RPMI8226 (cell line): ENCODE measurements around the gene SPRED2.

Source experiments
- DNase-seq: peaks from one replicate; pipeline ENCODE4 v3.0.0-alpha.2; 2015

The SPRED2 gene

GRCh38 chr2:65300134-65300760, 132.2 kb downstream of the SPRED2 start:
- no peak for DNase-seq

- no peak for DNase-seq
Measured at GRCh38 chr2:65299246-65299645, 133.2 kb downstream of the SPRED2 start.

GRCh38 chr2:65298089-65298488, 134.3 kb downstream of the SPRED2 start:
- DNase-seq, result no peak

GRCh38 chr2:65297544-65297943, 134.9 kb downstream of the SPRED2 start:
- DNase-seq, result no peak

- no peak for DNase-seq
Measured at GRCh38 chr2:65296971-65297370, 135.4 kb downstream of the SPRED2 start.

- no peak for DNase-seq
Measured at GRCh38 chr2:65294701-65295100, 137.7 kb downstream of the SPRED2 start.

- no peak for DNase-seq
Measured at GRCh38 chr2:65294136-65294535, 138.3 kb downstream of the SPRED2 start.

GRCh38 chr2:65293376-65293775, 139.0 kb downstream of the SPRED2 start:
- DNase-seq, result no peak

- DNase-seq, result no peak
Measured at GRCh38 chr2:65292461-65293011, 139.9 kb downstream of the SPRED2 start.

GRCh38 chr2:65292106-65292400, 140.3 kb downstream of the SPRED2 start:
- DNase-seq, result no peak

- no peak for DNase-seq
Measured at GRCh38 chr2:65291216-65292105, 140.9 kb downstream of the SPRED2 start.

- no peak for DNase-seq
Measured at GRCh38 chr2:65287364-65287763, 145.0 kb downstream of the SPRED2 start.

GRCh38 chr2:65282477-65283053, 149.8 kb downstream of the SPRED2 start:
- DNase-seq, result no peak

- DNase-seq, result no peak
Measured at GRCh38 chr2:65281627-65282351, 150.6 kb downstream of the SPRED2 start.

GRCh38 chr2:65279756-65280155, 152.6 kb downstream of the SPRED2 start:
- no peak for DNase-seq

- no peak for DNase-seq
Measured at GRCh38 chr2:65278531-65278981, 153.8 kb downstream of the SPRED2 start.

- no peak for DNase-seq
Measured at GRCh38 chr2:65277791-65278483, 154.5 kb downstream of the SPRED2 start.

- DNase-seq, result no peak
Measured at GRCh38 chr2:65277118-65277517, 155.3 kb downstream of the SPRED2 start.

GRCh38 chr2:65276609-65277008, 155.8 kb downstream of the SPRED2 start:
- DNase-seq, result no peak

- no peak for DNase-seq
Measured at GRCh38 chr2:65275141-65275915, 157.1 kb downstream of the SPRED2 start.

- DNase-seq, result no peak
Measured at GRCh38 chr2:65273344-65273743, 159.1 kb downstream of the SPRED2 start.

GRCh38 chr2:65268957-65269356, 163.4 kb downstream of the SPRED2 start:
- no peak for DNase-seq
